Glutamatergic neuron (in vitro differentiated cells): ENCODE results near the gene TSPAN9. TPM values are rescaled to one million over a fixed set of nuclear protein-coding genes. Genes with fewer than 3 reads are reported as not detected.
A peak's percentile ranks its signal among the peaks of the same experiment; 100 is the strongest.

Experiments used
- DNase-seq: peaks from one replicate; pipeline ENCODE4 v3.0.0; 2022
- H3K27ac Mint-ChIP-seq: one replicate; pipeline ENCODE4 v1.8.0; 2020; ENCODE audit warnings: mild to moderate bottlenecking, mixed read lengths, inconsistent platforms; ENCODE audit not compliant: unreplicated experiment
- H3K27me3 Mint-ChIP-seq: one replicate; pipeline ENCODE4 v1.8.0; 2020; ENCODE audit warnings: mild to moderate bottlenecking, moderate library complexity, mixed read lengths, inconsistent platforms; ENCODE audit not compliant: unreplicated experiment
- H3K36me3 Mint-ChIP-seq: one replicate; pipeline ENCODE4 v1.8.0; 2020; ENCODE audit warnings: mild to moderate bottlenecking, mixed read lengths, inconsistent platforms; ENCODE audit not compliant: unreplicated experiment
- H3K4me1 Mint-ChIP-seq: one replicate; pipeline ENCODE4 v1.8.0; 2020; ENCODE audit warnings: mild to moderate bottlenecking, low read depth, mixed read lengths, inconsistent platforms; ENCODE audit not compliant: unreplicated experiment
- H3K4me3 Mint-ChIP-seq: one replicate; pipeline ENCODE4 v1.8.0; 2020; ENCODE audit warnings: mild to moderate bottlenecking, mixed read lengths, inconsistent platforms; ENCODE audit not compliant: unreplicated experiment
- H3K9me3 Mint-ChIP-seq: one replicate; pipeline ENCODE4 v1.8.0; 2020; ENCODE audit warnings: mild to moderate bottlenecking, moderate library complexity, mixed read lengths, inconsistent platforms; ENCODE audit not compliant: unreplicated experiment
- CTCF ChIP-seq: fragments of 200-600 bp; sonication (generic); IDR thresholded peaks from one replicate; pipeline ENCODE4 v1.5.0; 2021; ENCODE audit not compliant: partially characterized antibody, unreplicated experiment
- total RNA-seq: library from RNA; stranded (reverse); fragmentation: NEBNext Ultra II Directional; extraction: Animal tissue kit (Norgen Biotek cat#: 25700); gene quantifications from one replicate; pipeline ENCODE4 v1.2.1, GENCODE V29; 2021; ENCODE audit not compliant: unreplicated experiment

The TSPAN9 gene
- total RNA-seq, 1 donor from 2014 or later, result 142 TPM

- peak; percentile 51 for DNase-seq
- H3K4me1 Mint-ChIP-seq, result peaks cover 53% of the 10 kb centered on the region
Observed at GRCh38 chr12:3242199-3242863, 165.2 kb downstream of the TSPAN9 start.

GRCh38 chr12:3243376-3244084, 166.4 kb downstream of the TSPAN9 start:
- DNase-seq, result no peak

More at GRCh38 chr12:3242199-3242863, 165.2 kb downstream of the TSPAN9 start:
- Mint-ChIP-seq H3K4me3 (no peak overlapping the region), H3K27ac (peak overlapping the region; percentile 45), H3K27me3 (peaks cover 16% of the 10 kb centered on the region), H3K36me3 (no peaks in the 10 kb centered on the region), H3K9me3 (peaks cover 25% of the 10 kb centered on the region)
- TF ChIP-seq CTCF, result peak; percentile 22

GRCh38 chr12:3244219-3244750, 167.1 kb downstream of the TSPAN9 start:
- peak; percentile 78 for DNase-seq
- H3K27me3 Mint-ChIP-seq, result peaks cover 19% of the 10 kb centered on the region

More at GRCh38 chr12:3243376-3244084, 166.4 kb downstream of the TSPAN9 start:
- no peaks in the 10 kb centered on the region for H3K36me3 Mint-ChIP-seq
- H3K27me3 Mint-ChIP-seq, result peaks cover 19% of the 10 kb centered on the region
- H3K4me1 Mint-ChIP-seq, result peaks cover 51% of the 10 kb centered on the region
- TF ChIP-seq CTCF, result no peak
- H3K27ac Mint-ChIP-seq, result peak overlapping the region; percentile 86
- H3K9me3 Mint-ChIP-seq, result peaks cover 20% of the 10 kb centered on the region
- H3K4me3 Mint-ChIP-seq, result no peak overlapping the region

GRCh38 chr12:3246253-3246652, 169.1 kb downstream of the TSPAN9 start:
- H3K4me1 Mint-ChIP-seq, result peaks cover 45% of the 10 kb centered on the region
- no peak overlapping the region for H3K27ac Mint-ChIP-seq
- no peaks in the 10 kb centered on the region for H3K36me3 Mint-ChIP-seq
- peaks cover 24% of the 10 kb centered on the region for H3K27me3 Mint-ChIP-seq
- TF ChIP-seq CTCF, result no peak
- H3K4me3 Mint-ChIP-seq, result no peak overlapping the region
- peaks cover 18% of the 10 kb centered on the region for H3K9me3 Mint-ChIP-seq
- no peak for DNase-seq

More at GRCh38 chr12:3244219-3244750, 167.1 kb downstream of the TSPAN9 start:
- Mint-ChIP-seq H3K4me3 (peak overlapping the region; percentile 42), H3K36me3 (no peaks in the 10 kb centered on the region), H3K9me3 (peaks cover 20% of the 10 kb centered on the region), H3K27ac (peak overlapping the region; percentile 86), H3K4me1 (peaks cover 48% of the 10 kb centered on the region)
- TF ChIP-seq CTCF, result no peak
